Measurements from ENCODE around the gene COL18A1.

COL18A1 gene

DNA sequence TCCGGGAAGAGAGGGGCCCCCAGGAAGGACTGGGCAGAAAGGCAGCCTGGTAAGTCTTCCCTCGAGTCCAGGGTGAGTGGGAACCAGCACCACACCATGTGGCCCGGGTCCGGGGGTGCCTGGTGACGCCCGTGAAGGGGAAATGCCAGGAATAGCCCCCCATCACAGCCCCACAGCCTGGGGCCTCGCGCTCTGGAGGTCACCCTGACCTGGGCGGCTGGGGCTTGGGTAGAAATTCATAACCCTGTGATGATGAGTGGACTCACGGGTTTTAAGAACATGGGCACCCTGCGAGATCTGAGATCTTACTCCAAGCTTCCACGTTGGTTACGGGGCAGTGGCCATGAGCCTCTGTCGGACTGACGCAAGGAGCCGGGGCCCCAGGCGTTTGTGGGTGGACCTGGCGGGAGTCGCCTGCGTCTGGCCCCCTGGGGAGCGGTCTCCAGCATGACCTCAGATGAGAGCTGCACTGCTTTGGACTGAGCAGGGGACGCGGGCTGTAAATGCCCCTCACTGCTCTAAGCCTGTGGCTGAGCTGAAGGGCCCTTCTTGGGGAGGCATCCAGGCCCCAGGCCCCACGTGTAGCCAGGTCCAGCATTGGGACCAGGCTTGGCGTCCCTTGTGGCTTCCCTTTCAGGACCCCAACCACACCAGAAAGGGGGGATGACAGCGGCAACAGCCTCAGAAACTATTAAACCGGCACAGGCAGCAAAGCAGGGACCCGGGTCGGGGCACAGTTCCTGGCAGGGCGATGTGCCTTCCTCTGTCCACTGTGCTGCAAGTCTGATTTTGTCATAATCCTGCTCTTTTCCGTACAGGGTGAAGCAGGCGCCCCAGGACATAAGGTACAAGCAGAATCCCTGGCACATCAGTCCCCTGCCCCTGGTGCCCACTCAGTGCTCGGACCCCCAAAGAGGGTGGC, 77.3 kb downstream of the COL18A1 start:
- DNase-seq = no peak

DNA sequence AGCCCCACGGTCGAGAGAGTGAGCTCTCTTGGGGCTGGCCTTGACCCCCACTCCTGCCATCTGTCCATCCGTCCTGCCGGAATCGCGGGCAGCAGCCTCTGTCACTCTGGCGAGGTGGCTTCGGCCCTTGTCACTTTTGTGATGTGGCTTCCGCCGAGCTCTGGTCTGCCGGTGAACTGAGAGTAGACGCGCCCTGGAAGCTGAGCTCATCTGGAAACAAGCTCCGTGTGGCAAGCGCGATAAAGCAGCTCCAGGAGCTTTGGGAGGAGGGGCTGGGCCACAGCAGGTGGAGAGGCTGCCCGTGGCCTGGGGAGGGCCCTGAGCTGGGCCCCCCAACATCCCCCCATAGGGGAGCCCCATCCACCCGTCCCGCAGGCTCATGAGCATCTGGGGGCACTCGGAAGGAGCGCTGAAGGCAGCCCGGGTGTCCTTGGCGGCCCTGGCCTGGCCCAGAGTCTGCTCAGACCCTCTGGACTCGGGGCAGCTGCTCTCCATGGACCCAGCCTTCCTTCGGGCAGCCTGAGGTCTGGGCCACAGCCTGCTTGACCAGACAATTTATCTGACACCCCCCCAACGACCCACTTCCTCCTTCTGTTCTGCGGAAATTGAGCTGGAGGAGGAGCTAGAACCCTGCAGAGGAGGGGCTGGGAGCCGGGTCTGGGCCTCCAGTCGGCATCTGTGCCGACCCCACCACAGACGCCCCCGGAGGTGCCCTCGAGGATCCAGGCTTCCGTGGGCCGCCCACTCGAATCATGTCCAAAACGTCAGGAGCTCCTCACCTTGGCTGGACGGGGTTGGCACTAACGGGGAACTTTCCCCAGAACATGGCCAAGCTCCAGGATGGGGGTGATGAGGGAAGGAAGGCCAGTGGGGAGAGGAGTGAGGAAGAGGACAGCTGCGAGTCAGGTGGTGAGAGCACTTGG, 78.2 kb downstream of the COL18A1 start:
- no peak for DNase-seq

DNA sequence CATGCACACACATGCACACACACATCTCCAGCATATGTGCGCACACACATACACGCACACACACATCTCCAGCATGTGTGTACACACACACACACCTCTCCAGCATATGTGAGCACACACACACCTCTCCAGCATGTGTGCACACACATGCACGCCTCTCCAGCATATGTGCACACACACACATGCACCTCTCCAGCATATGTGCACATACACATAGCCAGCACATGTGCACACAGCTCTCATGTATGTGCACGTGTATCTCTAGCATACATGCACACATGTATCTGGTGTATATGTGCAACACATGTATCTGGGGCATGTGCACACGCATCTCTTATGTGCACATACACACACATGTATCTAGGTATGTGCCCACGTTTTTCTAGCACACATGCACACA, 79.4 kb downstream of the COL18A1 start:
- DNase-seq = no peak

DNA sequence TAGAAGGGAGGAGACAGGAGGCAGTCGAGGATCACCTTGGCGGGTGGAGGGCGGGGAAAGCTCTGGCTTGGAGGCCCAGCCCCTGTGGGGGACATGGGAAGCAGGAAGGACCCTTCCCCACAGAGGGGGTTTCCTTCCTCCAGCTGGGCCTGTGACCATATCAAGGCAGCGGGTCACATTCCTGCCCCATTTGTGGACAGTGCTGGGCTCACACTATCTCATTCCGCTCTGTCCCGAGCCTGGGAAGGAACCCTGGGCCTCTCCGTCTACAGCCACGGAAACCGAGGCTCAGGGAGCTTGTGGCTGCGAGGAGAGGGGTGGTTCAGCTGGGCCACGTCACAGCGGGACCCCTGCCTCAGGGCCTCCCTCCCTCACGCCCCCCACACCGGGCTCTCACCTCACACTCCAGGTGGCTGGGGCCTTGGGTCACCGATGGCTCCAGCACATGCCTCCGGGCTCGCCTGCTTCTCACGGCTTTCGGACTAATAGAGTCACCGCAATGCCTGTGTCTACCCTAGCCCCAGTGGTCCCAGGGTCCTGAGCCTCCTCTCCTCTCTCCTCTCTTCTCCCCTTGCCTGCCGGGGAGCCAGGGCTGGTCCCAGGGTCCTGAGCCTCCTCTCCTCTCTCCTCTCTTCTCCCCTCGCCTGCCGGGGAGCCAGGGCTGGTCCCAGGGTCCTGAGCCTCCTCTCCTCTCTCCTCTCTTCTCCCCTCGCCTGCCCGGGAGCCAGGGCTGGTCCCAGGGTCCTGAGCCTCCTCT, 80.9 kb downstream of the COL18A1 start:
- DNase-seq = no peak

DNA sequence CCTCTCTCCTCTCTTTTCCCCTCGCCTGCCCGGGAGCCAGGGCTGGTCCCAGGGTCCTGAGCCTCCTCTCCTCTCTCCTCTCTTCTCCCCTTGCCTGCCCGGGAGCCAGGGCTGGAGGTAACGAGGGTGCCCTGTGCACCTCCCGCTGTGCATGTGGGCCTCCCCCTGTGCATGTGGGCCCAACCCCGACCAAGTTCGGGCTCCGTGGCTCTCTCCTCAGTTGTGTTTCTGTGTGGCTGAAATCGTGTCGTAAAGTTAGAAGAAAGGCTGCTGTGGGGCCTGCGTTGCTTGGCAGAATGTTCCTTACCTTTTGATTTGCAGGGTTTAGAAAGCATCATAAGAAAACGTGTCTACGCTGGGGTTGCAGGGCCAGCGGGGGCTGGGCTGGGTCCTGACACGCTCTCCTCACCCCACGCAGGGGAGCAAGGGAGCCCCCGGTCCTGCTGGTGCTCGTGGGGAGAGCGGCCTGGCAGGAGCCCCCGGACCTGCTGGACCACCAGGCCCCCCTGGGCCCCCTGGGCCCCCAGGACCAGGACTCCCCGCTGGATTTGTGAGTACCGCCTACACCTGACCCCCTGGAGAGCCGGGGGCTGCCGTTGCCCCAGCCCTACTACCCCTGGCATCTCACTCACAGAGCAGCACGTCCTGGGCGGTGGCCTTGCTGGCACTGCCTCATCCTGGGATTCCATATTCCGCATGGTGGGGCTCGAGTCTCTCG, 81.6 kb downstream of the COL18A1 start:
- DNase-seq = no peak

DNA sequence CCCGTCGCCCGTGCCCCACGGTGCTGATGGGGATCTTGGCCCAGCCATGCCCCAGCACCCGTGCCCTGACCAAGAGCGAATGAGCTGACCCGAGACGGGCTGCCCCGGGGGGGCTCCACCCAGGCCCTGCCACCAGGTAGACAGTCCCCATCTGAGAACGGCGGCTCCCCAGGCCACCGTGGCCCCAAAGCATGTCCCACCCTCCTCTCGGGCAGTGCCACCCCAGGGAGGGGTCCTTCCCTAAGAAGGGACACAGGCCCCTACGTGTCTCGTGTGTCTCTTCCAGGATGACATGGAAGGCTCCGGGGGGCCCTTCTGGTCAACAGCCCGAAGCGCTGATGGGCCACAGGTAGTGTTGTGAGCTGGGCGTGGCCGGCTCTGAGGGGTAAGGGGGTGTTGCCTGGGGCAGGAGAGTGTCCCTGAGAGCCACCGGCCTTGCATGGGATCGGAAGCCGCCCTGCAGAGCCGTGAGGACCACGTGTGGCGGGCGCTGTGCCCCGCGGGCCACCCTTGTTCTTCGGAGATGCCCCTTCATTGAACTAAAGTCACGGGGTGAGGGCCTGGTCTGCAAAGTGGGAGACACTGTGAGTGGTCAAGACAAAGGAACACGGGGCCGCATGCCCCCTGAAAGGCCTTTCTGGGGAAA, 82.3 kb downstream of the COL18A1 start:
- DNase-seq = no peak

DNA sequence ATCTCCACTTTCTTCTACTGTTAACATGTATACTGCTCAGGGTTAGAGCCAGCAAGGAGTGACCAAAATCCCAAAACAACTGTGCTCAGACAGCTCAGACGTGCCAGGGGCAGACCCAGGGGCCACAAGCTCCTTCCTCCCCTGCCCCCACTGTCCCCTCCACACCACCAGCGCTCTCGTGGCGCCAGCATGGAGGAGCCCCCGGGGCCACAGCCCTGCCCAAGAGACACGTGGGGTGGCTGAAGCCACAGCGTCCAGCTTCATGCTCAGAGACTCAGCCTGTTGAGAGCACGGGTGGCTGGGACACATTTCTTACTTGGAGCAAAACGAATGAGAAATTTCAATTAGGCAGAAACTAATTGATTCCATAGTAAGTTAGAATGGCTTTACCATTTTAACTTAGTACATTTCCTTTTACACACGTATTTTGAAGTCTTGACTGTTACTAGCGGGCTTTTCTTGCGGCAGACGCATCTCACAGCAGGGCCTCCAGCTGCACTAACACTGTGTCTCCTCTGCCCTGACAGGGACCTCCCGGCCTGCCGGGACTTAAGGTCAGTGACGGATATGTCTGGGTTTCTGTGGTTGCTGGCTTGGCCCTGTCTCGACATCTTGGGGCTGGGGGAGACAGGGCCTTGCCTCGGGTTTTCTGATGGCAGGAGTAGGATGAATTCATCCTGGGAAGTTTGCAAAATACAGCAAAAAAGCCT, 83.1 kb downstream of the COL18A1 start:
- no peak for DNase-seq

DNA sequence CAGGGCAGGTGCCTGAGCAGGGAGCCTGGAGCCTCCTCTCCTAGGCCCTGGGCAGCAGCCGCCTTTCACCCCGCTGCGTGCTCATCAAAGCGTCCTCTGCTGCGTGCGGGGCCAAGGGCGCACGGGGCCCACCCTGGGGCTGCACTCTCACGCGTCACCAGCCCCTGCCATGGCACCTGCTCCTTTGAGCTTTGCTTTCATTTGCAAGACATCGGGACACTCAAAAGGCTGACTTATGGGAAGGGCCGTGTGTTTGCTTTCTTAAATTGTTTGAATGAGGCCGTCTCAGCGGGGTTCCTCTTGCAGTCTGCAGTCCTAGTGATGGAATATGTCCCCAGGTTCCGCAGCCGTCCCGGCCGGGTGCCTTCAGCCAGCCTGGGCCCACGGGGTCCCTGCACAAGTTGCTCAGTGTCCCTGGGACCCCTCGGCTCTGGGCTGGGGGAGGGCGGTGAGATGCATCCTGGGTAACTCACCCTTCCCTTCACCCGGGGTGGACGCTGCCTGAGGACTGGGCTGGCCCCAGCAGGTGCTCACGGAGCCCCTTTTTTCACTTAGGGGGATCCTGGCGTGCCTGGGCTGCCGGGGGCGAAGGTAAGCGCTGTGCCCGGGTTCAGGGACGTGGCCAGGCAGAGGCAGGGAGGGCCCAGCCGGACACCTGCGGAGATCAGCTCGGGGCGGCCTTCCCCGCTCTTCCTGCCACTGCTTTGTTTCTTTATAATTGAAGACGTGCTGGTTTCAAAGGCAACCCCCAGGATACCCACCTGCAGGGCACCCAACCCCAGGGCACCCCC, 84.2 kb downstream of the COL18A1 start:
- DNase-seq = no peak

DNA sequence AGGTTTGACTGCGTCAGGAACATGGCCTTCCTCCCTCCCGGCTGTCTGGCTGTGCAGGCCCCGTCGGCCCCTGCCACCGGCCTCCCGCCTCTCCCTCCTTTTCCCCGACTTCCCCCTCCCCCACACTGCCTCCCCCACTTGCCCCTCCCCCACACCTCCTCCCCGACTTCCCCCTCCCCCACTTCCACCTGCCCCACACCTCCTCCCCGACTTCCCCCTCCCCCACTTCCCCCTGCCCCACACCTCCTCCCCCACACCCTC, 84.7 kb downstream of the COL18A1 start:
- DNase-seq = no peak

DNA sequence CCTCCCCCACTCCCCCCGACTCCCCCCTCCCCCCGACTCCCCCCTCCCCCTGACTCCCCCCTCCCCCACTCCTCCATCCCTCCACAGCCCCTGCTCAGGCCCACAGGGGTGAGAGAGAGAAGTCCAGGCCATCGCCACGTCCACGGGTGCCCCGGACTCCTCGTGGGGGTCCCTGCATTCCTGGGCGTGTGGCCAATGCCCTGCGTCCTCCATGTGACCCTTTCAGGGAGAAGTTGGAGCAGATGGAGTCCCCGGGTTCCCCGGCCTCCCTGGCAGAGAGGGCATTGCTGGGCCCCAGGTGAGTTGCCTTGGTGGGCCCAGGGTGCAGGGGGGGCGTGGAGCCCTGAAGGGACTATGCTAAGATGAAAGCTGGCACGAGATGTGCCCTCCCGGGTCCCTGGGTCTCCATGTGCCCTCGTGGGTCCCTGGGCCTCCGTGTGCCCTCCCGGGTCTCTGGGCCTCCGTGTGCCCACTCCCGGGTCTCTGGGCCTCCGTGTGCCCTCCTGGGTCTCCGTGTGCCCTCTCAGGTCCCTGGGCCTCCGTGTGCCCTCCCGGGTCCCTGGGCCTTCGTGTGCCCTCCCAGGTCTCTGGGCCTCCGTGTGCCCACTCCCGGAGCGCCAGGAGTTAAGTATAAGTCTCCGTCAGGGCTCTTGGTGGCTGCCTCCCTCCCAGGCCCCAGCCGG, 85.2 kb downstream of the COL18A1 start:
- DNase-seq = no peak

DNA sequence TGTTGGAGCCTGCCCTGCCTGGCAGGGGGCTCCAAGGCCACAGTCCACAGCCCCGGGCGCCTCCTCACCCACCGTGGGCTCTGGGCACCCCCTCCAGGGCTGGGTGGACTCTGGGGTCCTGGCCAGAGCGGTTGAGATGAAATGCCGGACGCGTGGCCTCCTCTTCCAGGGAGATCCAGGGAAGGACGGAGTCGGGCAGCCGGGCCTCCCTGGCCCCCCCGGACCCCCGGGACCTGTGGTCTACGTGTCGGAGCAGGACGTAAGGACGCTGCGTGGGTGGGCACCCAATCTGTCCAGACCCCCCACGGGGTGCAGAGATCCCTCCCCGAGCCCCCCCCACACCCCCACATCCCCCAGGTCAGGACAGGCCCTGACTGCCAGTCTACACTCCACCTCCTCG, 86.1 kb downstream of the COL18A1 start:
- no peak for DNase-seq

DNA sequence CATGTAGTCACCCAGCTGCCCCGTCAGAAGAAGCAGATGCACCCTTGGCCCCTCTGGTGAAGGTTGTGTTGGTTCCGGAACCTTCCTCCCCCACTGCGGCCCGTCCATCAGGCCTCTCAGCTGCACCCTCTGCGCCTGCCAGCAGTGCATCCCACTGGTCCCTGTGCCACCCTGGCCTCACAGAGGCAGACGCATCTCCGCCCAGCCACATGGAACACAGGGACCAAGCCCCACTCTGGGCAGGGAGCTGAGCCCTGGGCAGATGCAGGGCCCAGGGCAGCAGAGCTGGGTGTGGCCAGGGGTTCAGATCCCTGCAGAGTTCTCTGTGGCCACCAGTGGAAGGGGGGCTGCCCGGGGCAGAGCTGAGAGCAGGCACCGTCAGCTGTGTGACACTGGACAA, 86.7 kb downstream of the COL18A1 start:
- DNase-seq = no peak

DNA sequence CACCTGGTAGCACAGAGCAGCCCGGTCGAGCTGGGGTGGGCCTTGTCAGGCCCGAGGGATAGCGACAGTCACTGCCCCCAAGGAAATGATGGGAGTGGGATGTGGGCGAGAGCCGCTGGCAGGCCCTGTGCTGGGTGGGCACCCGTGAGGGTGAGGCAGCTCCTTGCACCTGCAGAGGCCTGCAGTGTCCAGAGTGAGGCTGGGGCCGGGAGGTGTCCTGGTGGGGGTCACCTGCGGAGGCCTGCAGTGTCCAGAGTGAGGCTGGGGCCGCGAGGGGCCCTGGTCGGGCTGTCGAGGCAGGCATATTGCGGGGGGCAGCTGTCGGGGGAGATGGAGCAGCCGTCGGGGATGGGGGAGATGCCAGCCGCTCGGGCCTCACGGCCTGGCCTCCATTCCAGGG, 87.8 kb downstream of the COL18A1 start:
- DNase-seq = no peak

DNA sequence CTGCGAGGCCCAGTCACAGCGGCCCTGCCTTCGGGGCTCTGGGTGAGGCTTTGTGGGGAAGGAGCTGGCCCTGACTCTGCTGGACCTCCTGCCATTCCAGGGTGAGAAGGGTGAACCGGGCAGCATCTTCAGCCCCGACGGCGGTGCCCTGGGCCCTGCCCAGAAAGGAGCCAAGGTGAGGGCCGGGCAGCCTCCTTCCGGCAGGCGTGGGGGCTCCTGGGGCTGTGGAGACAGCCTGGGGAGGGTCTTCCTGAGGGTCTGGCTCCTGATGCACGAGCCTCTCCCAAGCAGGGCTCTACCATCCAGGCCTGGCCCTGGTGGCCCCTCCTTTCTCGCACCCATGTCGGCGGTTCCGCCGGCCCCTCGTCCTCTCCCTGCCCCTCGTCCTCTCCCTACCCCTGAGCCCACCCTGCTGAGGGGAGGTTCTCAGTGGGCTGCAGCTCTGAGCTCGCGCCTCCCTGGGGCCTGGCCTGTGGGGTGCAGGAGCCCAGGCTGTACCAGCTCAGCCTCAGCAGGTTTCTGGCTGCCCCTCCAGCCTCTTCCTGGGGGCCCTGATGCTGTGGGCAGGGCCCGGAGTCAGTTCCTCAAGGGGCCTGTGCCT, 88.5 kb downstream of the COL18A1 start:
- DNase-seq = no peak

DNA sequence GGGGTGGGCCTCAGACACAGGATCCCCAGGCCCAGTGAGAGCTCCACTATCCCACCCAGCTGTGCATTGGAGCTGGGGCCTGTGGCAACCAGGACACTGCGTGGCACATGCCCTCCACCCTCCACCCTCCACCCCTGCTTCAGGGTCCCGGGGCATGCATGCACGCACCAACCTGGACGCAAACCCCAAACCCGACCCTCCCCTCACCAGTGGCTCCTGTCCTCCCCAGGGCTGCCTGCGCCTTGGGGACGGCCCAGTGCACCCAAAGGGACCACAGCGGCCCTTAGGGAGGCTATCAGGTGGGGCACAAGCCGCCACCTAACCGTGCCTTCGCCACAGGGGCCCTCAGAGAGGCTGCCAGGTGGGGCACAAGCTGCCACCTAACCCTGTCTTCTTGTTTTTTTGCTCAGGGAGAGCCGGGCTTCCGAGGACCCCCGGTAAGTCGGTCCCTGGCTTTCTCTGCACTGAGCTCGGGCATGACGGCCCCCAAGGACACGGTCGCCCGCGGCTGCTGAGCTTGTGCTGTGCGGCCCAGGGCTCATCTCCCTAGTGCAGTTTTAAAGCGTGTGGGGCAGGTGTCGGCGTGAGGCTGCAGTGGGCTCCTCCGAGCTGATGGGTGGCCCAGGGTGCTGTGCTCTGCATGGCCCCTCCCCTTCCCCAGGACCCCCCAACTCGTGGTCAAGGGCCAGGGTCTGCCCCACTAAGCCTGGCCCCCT, 89.3 kb downstream of the COL18A1 start:
- no peak for DNase-seq

DNA sequence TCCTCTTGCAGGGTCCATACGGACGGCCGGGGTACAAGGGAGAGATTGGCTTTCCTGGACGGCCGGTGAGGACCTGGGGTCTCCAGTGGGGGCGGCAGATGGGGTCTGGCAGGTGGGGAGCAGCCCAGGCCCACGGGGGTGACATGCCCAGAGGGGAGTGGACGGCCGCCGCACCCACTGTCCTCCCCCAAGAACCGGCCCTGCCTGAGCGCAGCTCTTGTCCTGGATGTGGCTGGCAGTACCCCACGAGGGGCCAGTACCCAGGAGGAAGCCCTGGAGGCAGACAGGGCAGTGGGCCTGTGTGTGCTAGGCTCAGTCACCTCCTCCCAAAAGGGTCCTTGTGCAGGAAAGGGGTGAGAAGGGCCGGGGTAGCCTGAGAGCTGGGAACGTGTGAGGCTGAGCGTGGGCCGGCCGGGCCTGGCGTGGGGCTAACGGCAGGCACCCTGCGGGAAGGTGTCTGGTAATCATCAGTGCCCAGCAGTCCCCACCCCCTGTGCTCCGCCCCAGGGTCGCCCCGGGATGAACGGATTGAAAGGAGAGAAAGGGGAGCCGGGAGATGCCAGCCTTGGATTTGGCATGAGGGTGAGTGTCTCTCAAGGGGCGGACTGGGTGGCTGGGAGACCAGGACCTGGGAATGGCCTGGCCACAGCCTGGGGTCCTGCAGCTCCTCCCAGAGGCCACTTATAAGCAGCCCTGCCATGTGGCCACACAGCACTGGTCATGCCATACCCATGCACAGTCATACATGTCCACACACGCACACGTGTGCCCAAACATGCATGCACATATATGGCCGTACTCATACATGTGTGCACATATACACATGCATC, 90.1 kb downstream of the COL18A1 start:
- no peak for DNase-seq

DNA sequence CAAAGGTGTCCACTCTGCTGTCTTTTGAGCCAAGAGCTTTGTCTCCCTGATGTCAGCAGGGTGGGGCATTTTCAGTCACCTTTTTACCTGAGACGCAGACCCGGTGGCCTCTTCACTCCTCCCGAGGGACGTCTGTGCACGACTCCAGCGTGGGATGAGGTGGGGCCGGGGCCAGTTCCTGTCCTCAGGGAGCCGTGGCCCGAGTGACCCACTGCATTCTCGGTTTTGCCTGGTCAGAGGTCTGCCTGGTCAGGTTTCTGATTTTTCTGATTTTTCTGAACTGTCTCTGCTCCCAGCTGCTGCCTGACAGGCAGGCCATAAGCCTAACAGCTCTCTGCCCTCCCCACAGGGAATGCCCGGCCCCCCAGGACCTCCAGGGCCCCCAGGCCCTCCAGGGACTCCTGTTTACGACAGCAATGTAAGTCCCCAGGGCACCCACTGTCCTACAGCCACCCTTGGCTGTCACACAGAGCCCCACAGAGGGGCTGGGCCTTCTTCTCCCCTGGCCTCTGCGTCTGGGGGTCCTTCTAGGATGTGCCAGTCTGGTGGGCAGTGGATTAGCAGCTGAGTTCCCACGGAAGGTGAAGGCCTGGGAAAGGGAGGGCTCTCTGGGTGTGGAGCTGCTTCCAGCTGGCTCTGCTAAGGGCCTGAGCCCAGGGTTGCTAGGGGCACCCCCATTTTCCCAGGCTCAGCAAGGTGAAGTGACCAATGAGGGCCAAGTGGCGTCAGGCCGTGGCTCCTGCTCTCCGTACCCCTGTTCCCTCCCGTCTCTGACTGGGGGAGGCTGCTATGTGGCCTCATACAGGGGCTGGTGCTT, 91.4 kb downstream of the COL18A1 start:
- DNase-seq = no peak

Data from NCI-H1417 treated with DMSO at 0.1 percent for 48 hours (cell line).